ENCODE measurements around the gene E2F3.

E2F3 gene

GRCh38 chr6:20402342-20403069 lies 827 bp downstream of the E2F3 start:
- peak; percentile 4 for DNase-seq

GRCh38 chr6:20403070-20403765 lies 1.5 kb downstream of the E2F3 start:
- peak; percentile 47 for DNase-seq

- peak; percentile 23 for DNase-seq
Measured at GRCh38 chr6:20403766-20404640, 2.3 kb downstream of the E2F3 start.

- peak; percentile 70 for DNase-seq
Measured at GRCh38 chr6:20404641-20405032, 3.0 kb downstream of the E2F3 start.

GRCh38 chr6:20408851-20409250 lies 7.2 kb downstream of the E2F3 start:
- no peak for DNase-seq

GRCh38 chr6:20409427-20409971 lies 7.8 kb downstream of the E2F3 start:
- no peak for DNase-seq

- DNase-seq, result no peak
Measured at GRCh38 chr6:20411544-20411943, 9.9 kb downstream of the E2F3 start.

- no peak for DNase-seq
Measured at GRCh38 chr6:20411953-20412681, 10.4 kb downstream of the E2F3 start.

- DNase-seq, result no peak
Measured at GRCh38 chr6:20412682-20413073, 11.0 kb downstream of the E2F3 start.

GRCh38 chr6:20413826-20414225 lies 12.1 kb downstream of the E2F3 start:
- no peak for DNase-seq

- no peak for DNase-seq
Measured at GRCh38 chr6:20414711-20415110, 13.0 kb downstream of the E2F3 start.

GRCh38 chr6:20415304-20415703 lies 13.6 kb downstream of the E2F3 start:
- no peak for DNase-seq

- DNase-seq, result no peak
Measured at GRCh38 chr6:20415712-20416454, 14.2 kb downstream of the E2F3 start.

- no peak for DNase-seq
Measured at GRCh38 chr6:20416567-20417345, 15.1 kb downstream of the E2F3 start.

- no peak for DNase-seq
Measured at GRCh38 chr6:20417819-20418218, 16.1 kb downstream of the E2F3 start.

GRCh38 chr6:20426177-20427082 lies 24.8 kb downstream of the E2F3 start:
- DNase-seq, result no peak

GRCh38 chr6:20427856-20428255 lies 26.2 kb downstream of the E2F3 start:
- no peak for DNase-seq

- DNase-seq, result peak; percentile 36
Measured at GRCh38 chr6:20432692-20433091, 31.0 kb downstream of the E2F3 start.

GRCh38 chr6:20433321-20433720 lies 31.6 kb downstream of the E2F3 start:
- DNase-seq, result no peak

- no peak for DNase-seq
Measured at GRCh38 chr6:20433929-20434328, 32.2 kb downstream of the E2F3 start.
